MM.1S (cell line): ENCODE results near the gene NCOR2.

Source experiments
- CTCF ChIP-seq: fragments of 300-600 bp; sonication (generic); IDR thresholded peaks from 2 replicates; pipeline ENCODE4 v1.5.1; 2016; ENCODE audit warnings: antibody characterized with exemption, low read length, mixed read lengths
- EZH2 ChIP-seq: fragments of 300-600 bp; sonication (generic); optimal IDR thresholded peaks from 2 replicates; pipeline ENCODE3; 2017; ENCODE audit warnings: low read depth, mild to moderate bottlenecking, antibody characterized with exemption, low read length, mixed read lengths
- EZH2phosphoT487 ChIP-seq: fragments of 300-600 bp; sonication (generic); IDR thresholded peaks from 2 replicates; pipeline ENCODE4 v1.6.1; 2018; ENCODE audit warnings: antibody characterized with exemption, low read length

GRCh38 chr12:124583854-124584253, 16.4 kb upstream of the NCOR2 start:
- TF ChIP-seq CTCF (no peak), EZH2 (no peak), EZH2phosphoT487 (no peak)
